Stimulated activated CD4-positive, alpha-beta T cell treated with anti-CD3 and anti-CD28 coated beads, Interleukin-1b, Interleukin-23, amount 100 ng/mL, for 1 hour (primary cell): ENCODE measurements around the gene LRFN2.

Source experiments
- DNase-seq, 2 donors: peaks; one replicate each; pipeline ENCODE4 v3.0.0-alpha.2; 2020; ENCODE audit warnings: low read depth in 2 of 2

The LRFN2 gene

DNA sequence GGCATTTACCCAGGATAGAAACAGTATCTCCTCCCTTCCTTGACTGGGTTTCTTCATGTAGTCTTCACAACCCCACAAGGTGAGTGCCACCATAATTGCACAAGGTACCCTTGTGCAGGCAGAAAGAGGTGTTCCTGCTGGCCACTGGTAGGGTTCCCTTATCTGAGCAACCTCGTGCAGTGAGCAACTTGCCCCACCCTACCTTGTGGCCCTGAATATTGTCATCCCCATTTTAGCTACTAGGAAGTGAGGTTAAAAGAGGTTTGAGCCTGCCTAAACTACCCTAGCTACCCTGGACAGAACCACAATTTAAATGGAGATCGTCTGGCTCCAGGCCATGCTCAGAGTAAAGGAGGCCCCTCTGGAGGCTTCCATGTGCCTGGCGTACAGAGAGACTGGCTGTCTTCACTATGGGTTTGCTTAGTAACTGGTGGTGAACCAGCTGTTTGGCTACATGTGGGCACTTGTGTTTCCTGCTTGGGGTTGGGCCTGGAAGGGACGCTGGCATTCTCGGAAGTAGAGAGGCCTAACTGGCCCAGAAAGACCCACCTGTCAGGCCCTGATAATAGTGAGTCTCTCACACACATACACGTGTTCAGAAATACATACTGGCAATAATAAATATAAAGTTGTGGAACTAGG, 148.8 kb downstream of the LRFN2 start:
- DNase-seq: no peak

GRCh38 chr6:40437631-40438030, 149.5 kb downstream of the LRFN2 start:
- no peak for DNase-seq

- DNase-seq: no peak
These were observed 150.2 kb downstream of the LRFN2 start for GRCh38 chr6:40436685-40437604.

DNA sequence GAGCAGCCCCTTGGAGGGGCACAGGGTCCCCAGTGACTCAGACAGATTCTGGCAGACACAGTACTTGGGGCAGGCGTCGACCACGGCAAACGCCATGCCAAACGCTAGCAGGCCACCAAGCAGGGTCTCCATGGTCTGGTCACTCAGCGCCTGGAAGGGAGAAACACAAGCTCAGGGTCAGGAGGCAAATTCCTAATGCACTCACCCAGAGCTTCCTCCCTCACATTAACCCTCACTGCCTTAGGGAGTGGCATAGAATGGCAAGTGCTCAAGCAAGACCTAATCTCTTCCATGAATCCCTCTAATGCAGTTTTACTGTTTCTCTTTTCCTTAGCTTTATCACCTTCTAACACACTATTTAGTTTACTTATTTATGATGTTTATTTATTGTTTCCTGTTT, 154.2 kb downstream of the LRFN2 start:
- DNase-seq: no peak

- no peak for DNase-seq
These were observed 155.5 kb downstream of the LRFN2 start for GRCh38 chr6:40431706-40432105.

GRCh38 chr6:40427196-40427595, 160.0 kb downstream of the LRFN2 start:
- DNase-seq: no peak

GRCh38 chr6:40426346-40427066, 160.7 kb downstream of the LRFN2 start:
- DNase-seq: no peak

DNA sequence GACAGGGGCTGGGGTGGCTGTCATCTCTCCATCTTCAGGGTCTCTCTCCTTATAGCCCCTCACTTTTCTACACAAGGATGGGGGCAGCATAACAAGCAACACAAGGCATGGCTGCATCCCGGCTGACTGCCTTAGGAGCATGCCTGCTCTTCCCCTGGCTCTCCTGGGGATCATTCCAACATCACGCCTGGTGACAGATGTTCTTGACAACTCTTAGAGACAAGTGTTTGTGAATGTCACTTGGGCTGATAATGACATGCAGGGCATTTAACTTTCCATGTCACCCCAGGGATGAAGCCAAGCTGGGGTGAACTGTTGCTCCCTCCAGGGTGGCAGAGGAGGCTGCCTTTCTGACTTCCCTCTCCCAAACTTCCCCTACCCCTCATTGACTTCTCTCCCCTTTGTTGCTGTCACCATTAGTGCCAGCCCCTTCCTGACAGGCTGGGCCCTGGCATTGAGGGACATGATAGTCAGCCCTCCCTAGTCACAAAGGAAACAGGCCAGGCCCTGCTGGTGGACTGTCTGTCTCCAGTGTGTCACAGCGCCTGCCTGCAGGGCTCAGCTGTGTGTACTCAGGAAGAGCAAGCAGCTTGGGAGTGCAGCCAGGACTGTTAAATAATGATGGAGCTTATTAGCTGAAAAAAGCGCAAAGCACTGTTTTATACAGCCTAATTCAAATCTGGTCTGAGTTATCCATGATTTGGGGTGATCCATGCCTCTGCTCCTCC, 161.8 kb downstream of the LRFN2 start:
- DNase-seq: no peak

- DNase-seq: no peak
These were observed 165.1 kb downstream of the LRFN2 start for GRCh38 chr6:40422046-40422445.

DNA sequence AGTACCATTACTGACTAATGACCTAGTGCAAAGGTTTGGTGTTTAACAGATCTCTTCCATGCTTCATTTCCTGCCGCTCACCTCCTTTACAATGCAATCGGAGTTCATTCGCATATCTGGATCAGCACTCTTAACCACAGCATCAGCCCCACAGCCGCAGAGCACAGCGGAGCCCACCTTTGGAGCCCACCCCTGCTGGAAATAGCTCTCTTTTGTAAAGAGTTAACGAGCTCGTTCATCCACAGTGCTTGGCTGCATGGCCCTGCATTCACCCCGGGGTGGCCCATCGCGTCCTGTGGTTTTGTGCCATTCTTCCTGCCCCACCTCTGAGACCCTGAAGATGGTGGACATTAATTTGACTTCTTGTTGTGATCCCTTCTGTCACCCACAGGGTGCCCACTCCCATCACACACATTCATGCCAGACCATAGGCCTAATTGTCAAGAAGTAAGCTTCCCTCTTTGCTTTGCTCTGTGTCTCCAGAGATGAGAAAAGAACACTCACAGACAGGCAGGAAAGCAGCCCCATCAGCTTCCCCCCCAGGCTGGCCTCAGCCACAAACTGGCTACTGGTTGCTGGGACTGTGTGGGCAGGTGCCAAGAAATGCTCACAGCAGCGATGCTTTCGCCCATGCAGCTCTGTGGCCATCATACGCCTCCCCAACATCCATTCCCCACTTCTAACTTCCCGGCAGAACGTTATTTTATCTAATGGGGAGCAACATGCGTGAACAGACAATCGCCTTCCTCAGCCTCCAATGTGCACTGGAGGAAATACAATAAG, 167.0 kb downstream of the LRFN2 start:
- DNase-seq: no peak

GRCh38 chr6:40419377-40419776, 167.8 kb downstream of the LRFN2 start:
- DNase-seq: no peak

GRCh38 chr6:40417031-40417430, 170.1 kb downstream of the LRFN2 start:
- DNase-seq: no peak

GRCh38 chr6:40414617-40415016, 172.5 kb downstream of the LRFN2 start:
- DNase-seq: no peak

- DNase-seq: no peak
These were observed 173.9 kb downstream of the LRFN2 start for GRCh38 chr6:40413239-40413638.

- DNase-seq: no peak
These were observed 175.3 kb downstream of the LRFN2 start for GRCh38 chr6:40411881-40412280.

DNA sequence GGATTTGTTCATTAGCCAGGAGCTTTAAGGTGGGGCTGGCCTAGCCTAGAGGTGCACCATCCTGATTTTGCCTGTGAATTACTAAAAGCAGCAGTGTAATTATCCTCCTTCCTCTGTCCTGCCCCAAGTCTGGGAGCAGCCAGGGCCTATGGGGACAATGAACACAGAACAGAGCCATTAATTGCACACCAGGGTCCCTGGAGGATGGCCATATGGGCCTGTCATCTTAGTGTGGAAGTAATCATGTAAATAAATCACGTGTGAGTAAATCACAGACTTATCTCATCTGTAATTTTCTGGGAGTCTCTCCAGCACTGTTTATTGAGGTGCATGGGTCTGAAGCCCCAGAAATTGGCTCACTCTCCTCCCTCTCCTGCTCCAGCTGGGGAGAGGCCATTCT, 176.3 kb downstream of the LRFN2 start:
- no peak for DNase-seq

DNA sequence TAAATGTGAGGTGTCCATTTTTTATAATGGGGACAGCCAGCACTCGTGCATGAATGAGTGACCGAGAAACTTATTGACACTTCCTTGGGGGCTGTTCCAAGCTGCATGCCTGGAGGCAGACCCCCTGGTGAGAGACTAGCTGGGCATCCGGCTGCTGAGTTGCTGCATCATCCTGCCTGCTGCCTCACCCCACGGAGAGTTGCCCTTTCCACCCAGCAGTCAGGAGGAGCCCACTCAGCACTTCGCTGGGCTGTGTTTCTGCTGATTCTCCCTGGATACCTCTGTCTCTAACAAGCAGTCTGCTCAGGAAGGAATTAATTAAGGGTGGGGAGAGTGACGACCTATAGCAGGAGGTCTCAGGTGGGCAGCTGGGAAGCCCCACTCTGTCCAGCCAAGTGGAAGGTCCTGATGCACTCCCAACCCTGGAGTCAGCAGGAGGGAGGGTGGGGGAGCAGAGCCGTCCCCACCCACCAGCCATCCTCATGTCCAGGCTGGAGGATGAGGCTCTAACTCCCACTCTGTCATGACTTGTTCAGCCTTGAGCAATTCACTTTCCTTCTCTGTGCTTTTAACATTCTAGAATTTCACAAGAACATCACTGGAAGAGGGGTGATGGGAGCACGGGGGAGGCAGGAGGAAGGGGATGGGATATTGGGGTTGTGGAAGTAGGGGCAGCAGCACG, 177.3 kb downstream of the LRFN2 start:
- DNase-seq: no peak

DNA sequence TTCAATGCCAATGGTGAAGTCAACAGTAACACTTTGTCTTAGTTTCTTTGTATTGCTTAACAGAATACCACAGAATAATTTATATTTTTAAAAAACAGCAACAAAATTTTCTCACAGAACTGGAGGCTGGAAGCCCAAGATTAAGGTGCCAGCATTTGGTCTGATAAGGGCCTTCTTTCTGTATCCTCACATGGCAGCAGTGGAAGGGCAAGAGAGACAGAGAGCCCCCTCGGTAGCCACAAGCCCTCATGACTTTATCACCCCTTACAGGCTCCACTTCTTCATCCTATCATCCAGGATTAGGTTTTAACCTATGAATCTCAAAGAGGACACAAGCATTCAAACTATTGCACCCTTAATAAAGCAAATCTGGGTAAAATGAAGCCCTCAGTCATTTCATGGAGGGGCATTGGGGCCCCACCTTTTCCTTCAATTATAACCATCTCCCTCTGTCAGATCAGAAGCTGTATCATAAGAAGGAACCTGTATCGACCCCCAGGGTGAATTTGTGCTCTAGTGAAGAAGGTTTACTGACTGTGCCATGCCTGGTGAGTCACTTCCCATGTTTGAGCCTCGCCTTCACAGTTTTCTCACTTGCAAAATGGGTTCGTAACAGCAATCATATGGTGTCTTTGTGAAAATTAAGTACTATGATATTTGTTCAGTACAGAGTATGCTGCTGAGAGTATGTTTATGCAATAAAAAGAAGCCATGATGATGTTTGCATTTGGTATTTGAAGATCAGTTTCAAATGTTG, 178.2 kb downstream of the LRFN2 start:
- DNase-seq: no peak

DNA sequence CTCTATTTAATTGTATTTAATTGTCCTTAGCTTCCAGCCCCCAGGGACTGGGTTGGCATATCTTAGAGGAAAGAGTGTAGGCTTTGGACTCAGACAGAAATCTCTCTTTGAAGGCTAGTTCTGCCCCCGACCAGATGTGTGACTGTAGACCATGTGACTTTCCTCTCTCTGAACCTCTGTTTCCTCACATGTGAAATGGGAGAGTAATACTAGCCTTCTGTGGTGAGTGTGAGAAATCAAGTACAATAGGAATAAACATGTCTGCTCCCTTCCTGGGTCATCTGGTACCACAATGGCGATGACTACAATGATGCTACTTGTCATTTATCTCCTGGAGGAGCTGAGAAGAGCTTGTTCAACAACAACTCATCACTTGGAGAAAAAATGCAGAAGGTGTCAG, 179.9 kb downstream of the LRFN2 start:
- no peak for DNase-seq

- no peak for DNase-seq
These were observed 181.0 kb downstream of the LRFN2 start for GRCh38 chr6:40406175-40406574.
